Neutrophil (primary cell): ENCODE measurements around the gene CBLIF.

ENCODE experiments used
- H3K27ac ChIP-seq: fragments of 200-600 bp; sonication (generic); 2 replicates; pipeline ENCODE4 v1.5.1; 2016; ENCODE audit warnings: mild to moderate bottlenecking, moderate library complexity
- H3K27me3 ChIP-seq: fragments of 200-600 bp; sonication (generic); 2 replicates; pipeline ENCODE4 v1.6.0; 2016; ENCODE audit warnings: mild to moderate bottlenecking
- H3K36me3 ChIP-seq: fragments of 200-600 bp; sonication (generic); 2 replicates; pipeline ENCODE4 v1.5.1; 2017
- H3K4me1 ChIP-seq, 2 experiments: fragments of 200-600 bp in 1 of 2; sonication (generic) in 1 of 2; 1 replicate in 1 of 2; 2 replicates in 1 of 2; pipeline versions ENCODE4 v1.5.1 to v1.6.1; 2013 to 2016; ENCODE audit warnings: low read depth in 1 of 2, low read length in 1 of 2, mild to moderate bottlenecking in 1 of 2, moderate library complexity in 1 of 2; ENCODE audit not compliant: control insufficient read depth in 1 of 2, insufficient read depth in 1 of 2
- H3K4me3 ChIP-seq, 2 experiments: fragments of 200-600 bp in 1 of 2; sonication (generic) in 1 of 2; 1 replicate in 1 of 2; 2 replicates in 1 of 2; pipeline ENCODE4 v1.5.1; 2013 to 2016; ENCODE audit warnings: low read depth in 1 of 2, low read length in 1 of 2, mild to moderate bottlenecking in 1 of 2, moderate library complexity in 1 of 2
- H3K9me3 ChIP-seq: fragments of 200-600 bp; sonication (generic); 2 replicates; pipeline ENCODE4 v1.5.1; 2016
- CTCF ChIP-seq: fragments of 200-600 bp; sonication (generic); IDR thresholded peaks from 2 replicates; pipeline ENCODE4 v1.5.1; 2016; ENCODE audit warnings: antibody characterized with exemption

The CBLIF gene

GRCh38 chr11:59847626-59848025, 2.3 kb upstream of the CBLIF start:
- Histone ChIP-seq H3K4me1 (peaks cover 45 to 46% of the 10 kb centered on the region in 2 experiments), H3K4me3 (no peak overlapping the region), H3K36me3 (peaks cover 7% of the 10 kb centered on the region), H3K27ac (peak overlapping the region; percentile 38), H3K9me3 (no peaks in the 10 kb centered on the region), H3K27me3 (no peaks in the 10 kb centered on the region)
- TF ChIP-seq CTCF: no peak

DNA sequence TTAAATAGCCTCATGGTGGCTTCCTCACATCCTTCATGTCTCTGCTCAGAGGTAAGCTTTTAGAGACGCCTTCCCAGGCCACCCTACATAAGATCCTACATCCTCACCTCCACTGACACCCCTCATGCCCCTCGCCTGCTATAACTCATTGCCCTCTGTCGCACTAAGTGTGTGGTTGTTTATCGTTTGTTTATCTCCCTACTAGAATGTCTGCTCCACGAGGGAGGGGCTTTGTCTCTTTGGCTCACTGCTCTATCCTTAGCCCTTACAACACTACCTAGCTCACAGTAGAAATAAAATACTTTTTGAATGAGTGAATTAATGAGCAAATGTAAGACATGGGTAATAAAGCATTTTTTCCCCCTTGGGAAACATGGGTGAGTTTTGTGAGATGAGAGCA, 1.3 kb upstream of the CBLIF start:
- H3K27ac ChIP-seq: no peak overlapping the region
- H3K4me1 ChIP-seq: peaks cover 44 to 45% of the 10 kb centered on the region in 2 experiments
- H3K4me3 ChIP-seq: no peak overlapping the region
- no peak for TF ChIP-seq CTCF
- H3K9me3 ChIP-seq: no peaks in the 10 kb centered on the region
- no peaks in the 10 kb centered on the region for H3K27me3 ChIP-seq
- no peaks in the 10 kb centered on the region for H3K36me3 ChIP-seq

GRCh38 chr11:59842316-59842715, 3.0 kb downstream of the CBLIF start:
- Histone ChIP-seq H3K36me3 (no peaks in the 10 kb centered on the region), H3K9me3 (no peaks in the 10 kb centered on the region), H3K27me3 (no peaks in the 10 kb centered on the region), H3K4me3 (no peak overlapping the region), H3K27ac (no peak overlapping the region), H3K4me1 (peaks cover 9 to 10% of the 10 kb centered on the region in 2 experiments)
- TF ChIP-seq CTCF: no peak

GRCh38 chr11:59841514-59841913, 3.8 kb downstream of the CBLIF start:
- no peak overlapping the region for H3K4me3 ChIP-seq
- no peak for TF ChIP-seq CTCF
- H3K36me3 ChIP-seq: no peaks in the 10 kb centered on the region
- H3K9me3 ChIP-seq: no peaks in the 10 kb centered on the region
- H3K4me1 ChIP-seq: peaks cover under 1 to 2% of the 10 kb centered on the region in 2 experiments
- no peak overlapping the region for H3K27ac ChIP-seq
- H3K27me3 ChIP-seq: no peaks in the 10 kb centered on the region

DNA sequence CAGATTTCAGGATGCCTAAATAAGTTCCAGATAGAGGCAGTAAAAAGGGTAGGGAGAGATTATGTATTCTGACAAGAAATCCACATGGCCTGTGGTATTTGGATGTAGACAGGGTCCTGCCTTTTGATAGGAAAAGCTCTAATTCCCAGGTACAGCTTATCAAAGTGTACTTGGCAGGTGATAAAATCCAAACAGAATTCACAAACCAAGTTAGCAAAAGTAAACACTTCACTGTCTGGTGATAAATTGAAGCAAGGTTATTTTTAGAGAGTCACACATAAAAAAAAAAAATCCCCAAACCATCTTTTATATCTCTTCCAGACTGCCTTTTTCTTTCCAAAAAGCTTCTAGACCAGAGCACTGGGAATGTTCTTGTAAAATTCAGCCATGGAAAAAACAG, 5.7 kb downstream of the CBLIF start:
- H3K27me3 ChIP-seq: no peaks in the 10 kb centered on the region
- no peak overlapping the region for H3K27ac ChIP-seq
- TF ChIP-seq CTCF: no peak
- no peaks in the 10 kb centered on the region for H3K9me3 ChIP-seq
- H3K4me1 ChIP-seq: no peaks in the 10 kb centered on the region
- no peak overlapping the region for H3K4me3 ChIP-seq
- no peaks in the 10 kb centered on the region for H3K36me3 ChIP-seq

- no peak overlapping the region for H3K4me3 ChIP-seq
- H3K36me3 ChIP-seq: no peaks in the 10 kb centered on the region
- no peak for TF ChIP-seq CTCF
- H3K27me3 ChIP-seq: no peaks in the 10 kb centered on the region
- peaks cover 18 to 23% of the 10 kb centered on the region in 2 experiments for H3K4me1 ChIP-seq
- peak overlapping the region; percentile 51 for H3K27ac ChIP-seq
- no peaks in the 10 kb centered on the region for H3K9me3 ChIP-seq
Measured at GRCh38 chr11:59833602-59834001, 11.7 kb downstream of the CBLIF start.
